ENCODE measurements around the gene L2HGDH. TPM values are rescaled to one million over a fixed set of nuclear protein-coding genes. Genes with fewer than 3 reads are reported as not detected.

The L2HGDH gene
- total RNA-seq, 1 donor from 2014 or later, result 7.3 TPM

DNA sequence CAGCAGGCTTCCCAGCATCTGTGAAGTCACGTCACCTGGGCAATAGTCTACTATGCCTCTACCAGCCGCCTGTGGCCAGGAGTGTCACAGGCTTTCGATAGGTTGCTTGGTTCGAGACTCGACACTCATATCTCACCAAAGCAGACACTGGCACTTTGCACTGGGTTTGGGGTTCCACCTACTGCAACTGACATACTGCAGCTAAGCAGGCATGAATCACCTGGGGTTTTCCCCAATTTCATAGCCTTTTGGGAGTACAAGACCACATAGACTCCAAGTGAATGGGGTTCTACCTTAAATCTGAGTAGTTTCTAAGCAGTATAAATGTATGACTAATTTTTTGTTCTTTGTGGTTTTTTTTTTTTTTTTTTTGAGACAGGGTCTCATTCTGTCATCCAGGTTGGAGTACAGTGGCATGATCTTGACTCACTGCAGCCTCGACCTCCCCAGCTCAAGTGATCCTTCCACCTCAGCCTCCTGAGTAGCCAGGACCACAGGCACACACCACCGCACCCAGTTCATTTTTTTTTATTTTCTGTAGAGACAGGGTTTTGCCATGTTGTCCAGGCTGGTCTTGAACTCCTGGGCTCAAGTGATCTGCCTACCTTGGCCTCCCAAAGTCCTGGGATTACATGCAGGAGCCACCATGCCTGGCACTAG, 32.2 kb upstream of the L2HGDH start:
- Histone ChIP-seq H3K27me3 (ENCODE audit: control insufficient read depth, insufficient read depth, low read length) (no peaks in the 10 kb centered on the region), H3K4me3 (ENCODE audit: low read depth, low read length) (no peak overlapping the region), H3K36me3 (ENCODE audit: control insufficient read depth, insufficient read depth, low read length) (no peaks in the 10 kb centered on the region)
- TF ChIP-seq CTCF (IDR thresholded peaks at IDR 0.05; ENCODE audit: insufficient read depth, low read length, poor library complexity, severe bottlenecking), result no peak
- no peak for DNase-seq (ENCODE audit: low read depth)

DNA sequence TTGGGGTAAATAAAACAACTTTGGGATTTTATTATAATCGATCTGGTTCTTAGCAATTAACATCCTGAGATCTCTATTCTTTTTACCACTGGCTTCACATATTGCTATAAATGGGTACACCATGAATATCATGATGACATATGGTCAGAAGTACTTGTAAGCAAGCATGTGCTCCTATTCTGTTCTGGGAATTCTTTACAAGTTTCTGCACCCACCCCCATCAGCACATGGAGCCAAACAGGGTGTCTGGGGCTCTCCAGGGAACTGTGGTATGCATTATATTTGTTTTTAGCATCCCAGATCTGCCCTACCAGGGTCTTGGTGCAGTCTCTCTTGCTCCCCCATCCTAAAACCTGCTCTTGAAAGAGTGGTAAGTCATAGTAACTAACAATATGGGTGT, 31.4 kb upstream of the L2HGDH start:
- Histone ChIP-seq H3K4me3 (ENCODE audit: low read depth, low read length) (no peak overlapping the region), H3K36me3 (ENCODE audit: control insufficient read depth, insufficient read depth, low read length) (no peaks in the 10 kb centered on the region), H3K27me3 (ENCODE audit: control insufficient read depth, insufficient read depth, low read length) (no peaks in the 10 kb centered on the region)
- DNase-seq (ENCODE audit: low read depth), result no peak
- no peak for TF ChIP-seq CTCF (IDR thresholded peaks at IDR 0.05; ENCODE audit: insufficient read depth, low read length, poor library complexity, severe bottlenecking)

GRCh38 chr14:50342221-50343078, 30.4 kb upstream of the L2HGDH start:
- H3K4me3 ChIP-seq (ENCODE audit: low read depth, low read length), result no peak overlapping the region
- no peaks in the 10 kb centered on the region for H3K36me3 ChIP-seq (ENCODE audit: control insufficient read depth, insufficient read depth, low read length)
- TF ChIP-seq CTCF (IDR thresholded peaks at IDR 0.05; ENCODE audit: insufficient read depth, low read length, poor library complexity, severe bottlenecking), result peak; percentile 51
- no peak for DNase-seq (ENCODE audit: low read depth)
- no peaks in the 10 kb centered on the region for H3K27me3 ChIP-seq (ENCODE audit: control insufficient read depth, insufficient read depth, low read length)

DNA sequence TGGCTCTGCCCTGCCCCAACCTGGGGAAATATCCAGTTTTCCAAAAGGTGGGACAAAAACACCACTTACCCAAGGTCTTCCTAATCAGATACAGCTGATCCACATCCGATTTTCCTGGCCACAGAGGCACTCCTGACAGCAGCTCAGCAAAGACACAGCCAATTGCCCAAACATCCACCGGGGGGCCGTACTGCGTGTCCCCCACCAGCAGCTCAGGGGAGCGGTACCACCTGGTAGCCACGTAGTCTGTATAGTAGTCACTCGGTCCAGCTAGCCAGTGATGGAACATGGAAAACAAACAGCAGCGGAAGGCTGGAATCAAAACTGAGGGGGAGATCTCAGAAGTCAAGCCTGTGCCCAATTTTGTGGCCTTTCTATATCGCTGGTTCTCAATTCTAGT, 28.9 kb upstream of the L2HGDH start:
- Histone ChIP-seq H3K27me3 (ENCODE audit: control insufficient read depth, insufficient read depth, low read length) (no peaks in the 10 kb centered on the region), H3K36me3 (ENCODE audit: control insufficient read depth, insufficient read depth, low read length) (no peaks in the 10 kb centered on the region), H3K4me3 (ENCODE audit: low read depth, low read length) (no peak overlapping the region)
- no peak for DNase-seq (ENCODE audit: low read depth)
- no peak for TF ChIP-seq CTCF (IDR thresholded peaks at IDR 0.05; ENCODE audit: insufficient read depth, low read length, poor library complexity, severe bottlenecking)

- no peak for DNase-seq (ENCODE audit: low read depth)
- Histone ChIP-seq H3K36me3 (ENCODE audit: control insufficient read depth, insufficient read depth, low read length) (no peaks in the 10 kb centered on the region), H3K27me3 (ENCODE audit: control insufficient read depth, insufficient read depth, low read length) (no peaks in the 10 kb centered on the region), H3K4me3 (ENCODE audit: low read depth, low read length) (no peak overlapping the region)
- no peak for TF ChIP-seq CTCF (IDR thresholded peaks at IDR 0.05; ENCODE audit: insufficient read depth, low read length, poor library complexity, severe bottlenecking)
These were observed 28.0 kb upstream of the L2HGDH start for GRCh38 chr14:50340045-50340444.
